Nucleus accumbens (tissue), 56 donors: ENCODE results near the gene MSMO1.
A peak's percentile ranks its signal among the peaks of the same experiment; 100 is the strongest.

Experiments
- DNase-seq, 56 donors: peaks; one replicate each; lab custom pipeline; 2025; lab: John Stamatoyannopoulos, UW

The MSMO1 gene

GRCh38 chr4:165359506-165359905, 32.0 kb downstream of the MSMO1 start:
- no peak for DNase-seq

DNA sequence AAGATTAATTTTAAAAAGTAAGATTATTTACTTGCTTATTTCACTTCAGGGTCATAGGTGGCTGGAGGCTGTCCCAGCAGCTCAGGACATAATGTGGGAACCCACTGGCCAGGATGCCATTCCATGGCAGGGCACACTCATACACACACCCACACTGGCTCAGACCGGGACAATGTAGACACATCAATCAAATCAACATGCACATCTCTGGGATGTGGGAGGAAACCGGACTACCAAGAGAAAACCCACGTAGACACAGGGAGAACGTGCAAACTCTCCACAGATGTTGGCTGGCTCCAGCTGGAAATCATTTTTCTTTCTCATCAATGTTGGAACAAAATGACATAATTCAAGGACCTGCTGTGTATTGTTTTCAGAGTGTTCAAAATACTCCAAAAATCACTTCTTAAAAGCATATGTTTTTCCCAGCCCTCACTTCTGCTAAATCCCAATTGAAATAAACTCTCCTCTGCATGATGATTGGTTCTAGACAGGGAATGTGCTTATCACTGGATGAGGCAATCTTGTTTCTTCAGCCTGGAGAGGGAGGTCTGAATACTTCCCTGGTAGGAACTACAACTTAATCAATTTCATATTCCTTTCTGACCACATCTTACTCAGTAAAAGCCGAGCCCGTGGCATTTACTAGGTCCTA, 32.7 kb downstream of the MSMO1 start:
- DNase-seq = no peak

DNA sequence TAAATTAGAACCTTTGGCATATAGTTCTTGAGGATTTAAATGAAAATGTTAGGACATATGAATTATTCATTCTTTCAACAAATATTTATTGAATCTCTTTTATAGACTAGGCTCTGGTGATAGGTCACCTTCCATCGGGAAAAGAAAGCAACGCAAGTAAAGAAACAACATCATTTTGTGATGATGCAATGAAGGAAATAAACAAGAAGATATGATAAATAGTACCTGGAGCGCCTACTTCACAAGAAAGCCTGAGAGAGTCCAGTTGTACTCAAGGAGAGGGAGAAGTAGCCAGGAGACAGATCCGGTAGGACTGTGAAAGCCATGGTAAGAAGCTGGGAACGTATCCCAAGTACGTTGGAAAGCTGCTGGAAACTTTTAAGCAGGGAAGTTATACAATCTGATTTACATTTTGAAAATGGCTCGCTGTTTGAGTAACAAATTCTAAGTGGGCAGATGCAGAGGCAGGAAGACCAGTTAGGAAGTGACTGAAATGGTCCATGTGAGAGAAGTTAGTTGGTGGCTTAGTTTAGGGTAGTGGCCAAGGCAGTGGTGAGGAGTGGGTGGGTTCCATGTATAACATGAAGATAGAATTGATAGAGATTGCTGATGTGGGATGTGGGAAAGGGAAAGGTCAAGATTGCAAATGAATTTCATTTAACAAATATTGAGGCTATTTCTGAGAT, 33.7 kb downstream of the MSMO1 start:
- peak in 1 of 56 donors; percentile 2 for DNase-seq

DNA sequence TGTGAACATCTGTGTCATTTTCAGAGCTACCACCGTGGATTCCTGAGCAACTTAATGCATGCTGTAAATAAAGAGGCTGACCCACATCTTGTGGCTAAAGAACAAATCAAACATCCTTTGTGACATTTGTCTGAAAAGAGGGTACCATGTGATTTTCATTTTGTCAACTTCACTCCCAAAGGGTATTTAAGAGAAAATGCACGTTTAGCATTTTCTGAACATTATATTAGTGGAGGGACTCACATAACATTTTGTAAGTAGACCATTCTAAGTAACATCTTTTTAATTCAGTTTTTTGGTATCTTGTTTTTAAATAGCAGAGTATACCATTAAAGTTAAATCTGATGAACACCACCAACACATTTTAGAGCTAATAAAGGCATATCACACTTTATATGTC, 34.3 kb downstream of the MSMO1 start:
- DNase-seq = no peak

DNA sequence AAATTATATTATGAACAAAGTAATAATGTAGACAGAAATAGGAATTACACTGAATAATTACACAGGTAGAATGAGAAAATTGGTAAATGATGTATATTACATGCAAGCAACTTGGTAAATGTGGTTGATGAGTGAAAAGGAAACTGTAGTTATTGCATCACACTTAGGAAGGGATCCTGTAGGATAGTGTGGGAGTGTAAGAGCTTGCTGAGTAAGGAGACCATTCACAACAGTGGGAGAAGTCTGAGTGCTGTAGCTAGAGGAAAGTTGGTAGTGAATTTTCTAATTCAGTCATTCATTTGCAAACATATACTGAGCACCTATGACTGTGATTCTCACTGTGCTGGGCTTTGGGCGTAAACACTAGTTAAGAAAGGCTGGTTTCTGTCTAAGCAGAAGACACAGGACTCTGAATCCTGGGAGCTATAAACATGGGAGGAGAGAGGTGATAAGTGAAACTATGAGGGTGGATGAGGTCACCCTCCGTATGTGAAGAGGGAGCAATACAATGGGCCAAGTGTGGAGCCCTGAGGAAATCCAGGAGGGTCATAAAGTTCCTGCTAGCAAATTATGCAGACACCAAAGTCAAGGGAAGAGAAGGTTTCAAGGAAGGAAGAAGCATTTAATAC, 37.1 kb downstream of the MSMO1 start:
- DNase-seq = no peak

GRCh38 chr4:165367040-165367439, 39.6 kb downstream of the MSMO1 start:
- DNase-seq = no peak

DNA sequence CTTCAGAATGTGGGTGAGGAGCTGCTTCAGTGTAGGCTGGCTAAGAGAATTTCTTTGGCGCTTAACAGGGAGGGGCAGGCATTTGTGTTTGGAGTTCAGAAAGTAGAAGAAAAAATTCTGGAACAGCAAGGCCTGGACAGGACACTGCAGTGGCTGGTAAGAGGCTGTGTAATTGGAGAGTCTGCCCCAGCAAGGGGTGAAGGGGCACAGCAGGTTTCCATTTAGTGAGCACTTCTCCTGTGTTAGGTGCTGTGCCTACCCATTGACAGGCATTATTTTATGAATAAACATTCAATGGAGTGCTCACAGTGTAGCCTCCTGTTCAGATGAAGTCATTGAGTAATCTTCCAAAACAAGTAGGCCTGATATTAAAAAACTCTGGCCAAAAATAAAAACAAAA, 40.6 kb downstream of the MSMO1 start:
- no peak for DNase-seq

DNA sequence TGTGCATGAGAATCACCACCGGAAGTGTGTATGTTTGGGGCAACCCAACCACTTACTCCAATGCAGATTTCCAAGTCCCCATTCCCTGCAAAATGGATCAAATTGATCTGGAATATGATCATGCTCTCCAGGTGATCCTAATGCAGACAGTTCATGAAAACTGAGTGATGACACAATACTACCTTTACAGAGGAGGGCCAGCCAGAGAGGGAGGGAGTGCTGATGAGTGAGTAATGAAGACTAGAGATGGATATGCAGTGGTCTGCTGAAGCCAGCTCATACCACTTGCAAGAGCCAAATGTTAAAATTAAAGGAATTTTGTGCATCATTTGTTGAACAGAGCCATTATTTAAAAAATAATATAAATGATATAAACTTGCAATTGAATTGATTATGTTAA, 41.1 kb downstream of the MSMO1 start:
- no peak for DNase-seq

DNA sequence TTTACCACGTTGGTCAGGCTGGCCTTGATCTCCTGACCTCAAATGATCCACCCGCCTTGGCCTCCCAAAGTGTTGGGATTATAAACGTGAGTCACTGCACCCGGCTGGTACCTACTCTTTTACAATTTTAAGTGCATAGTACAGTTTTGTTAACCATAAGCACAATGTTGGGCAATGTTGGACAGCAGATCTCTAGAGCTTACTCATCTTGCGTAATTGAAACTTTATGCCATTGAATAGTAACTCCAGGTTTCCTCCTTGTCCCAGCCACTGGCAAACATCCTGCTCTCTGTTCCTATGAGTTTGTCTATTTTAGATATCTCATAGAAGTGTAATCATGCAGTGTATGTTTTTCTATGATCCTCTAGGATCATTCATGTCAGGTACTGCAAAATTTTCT, 42.1 kb downstream of the MSMO1 start:
- no peak for DNase-seq

DNA sequence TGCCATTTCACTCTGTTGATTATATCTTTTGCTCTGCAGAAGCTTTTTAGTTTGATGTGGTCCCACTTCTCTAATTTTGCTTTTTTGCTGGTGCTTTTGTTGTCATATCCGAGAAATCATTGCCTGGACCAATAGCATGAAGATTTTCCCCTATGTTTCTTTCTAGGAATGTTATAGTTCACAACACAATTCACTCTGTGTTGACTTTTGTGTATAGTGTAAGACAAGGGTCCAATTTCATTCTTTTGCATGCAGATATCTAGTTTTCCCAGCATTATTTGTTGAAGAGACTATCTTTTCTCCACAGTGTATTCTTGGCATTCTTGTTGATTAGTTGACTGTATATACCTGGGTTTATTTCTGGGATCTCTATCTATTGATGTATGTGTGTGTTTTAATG, 43.1 kb downstream of the MSMO1 start:
- no peak for DNase-seq

GRCh38 chr4:165375465-165375864, 48.0 kb downstream of the MSMO1 start:
- DNase-seq = no peak

DNA sequence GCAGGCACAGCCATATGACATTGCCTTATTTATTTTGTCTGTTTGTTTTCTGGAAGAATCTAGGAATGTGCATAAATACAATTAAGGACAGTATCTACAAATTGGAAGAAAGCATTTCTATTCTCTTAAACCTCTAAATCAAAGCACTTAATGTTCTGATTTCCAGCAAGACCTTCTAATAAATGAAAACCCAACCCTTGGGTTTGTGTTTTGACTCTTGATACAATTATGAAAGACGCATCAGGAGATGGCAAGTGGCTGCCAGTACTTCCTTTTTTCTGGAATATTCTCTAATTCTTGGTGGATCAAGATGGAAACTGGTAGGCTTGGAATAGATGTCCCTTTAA, 50.9 kb downstream of the MSMO1 start:
- no peak for DNase-seq

GRCh38 chr4:165378745-165379677, 51.5 kb downstream of the MSMO1 start, which contains the start of gene CPE:
CPE (plus strand) TSS chr4:165379008; CDS start chr4:165379222, 214 bp downstream.
- peak in 55 of 56 donors; percentile 3 to 88 (median 74) for DNase-seq

- DNase-seq = peak in 28 of 56 donors; percentile 2 to 74 (median 40)
Observed at GRCh38 chr4:165379678-165380064, 52.2 kb downstream of the MSMO1 start.

- DNase-seq = no peak
Observed at GRCh38 chr4:165380805-165381204, 53.3 kb downstream of the MSMO1 start.

DNA sequence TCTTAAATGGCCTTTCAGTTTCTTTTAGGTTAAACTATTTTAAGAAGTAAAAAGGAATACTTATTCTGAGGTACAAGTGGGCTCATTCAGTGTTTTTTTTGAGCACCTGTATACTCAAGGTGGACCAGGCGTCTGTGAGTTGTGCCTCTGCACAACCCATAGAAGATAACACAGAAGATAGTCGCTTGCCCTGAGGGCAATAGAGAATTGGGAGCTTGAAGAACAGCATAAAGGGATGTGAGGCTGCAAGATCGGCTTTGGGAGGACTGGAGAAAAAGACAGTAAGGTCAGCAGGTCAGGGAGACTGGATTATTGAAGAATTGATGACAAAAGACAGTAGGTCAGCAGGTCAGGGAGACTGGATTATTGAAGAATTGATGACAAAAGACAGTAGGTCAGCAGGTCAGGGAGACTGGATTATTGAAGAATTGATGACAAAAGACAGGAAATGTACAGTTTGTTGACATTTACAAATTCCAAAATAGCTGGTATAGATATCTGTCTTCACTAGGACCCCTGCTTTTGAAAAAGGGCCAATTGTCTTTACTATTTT, 54.4 kb downstream of the MSMO1 start:
- DNase-seq = no peak

DNA sequence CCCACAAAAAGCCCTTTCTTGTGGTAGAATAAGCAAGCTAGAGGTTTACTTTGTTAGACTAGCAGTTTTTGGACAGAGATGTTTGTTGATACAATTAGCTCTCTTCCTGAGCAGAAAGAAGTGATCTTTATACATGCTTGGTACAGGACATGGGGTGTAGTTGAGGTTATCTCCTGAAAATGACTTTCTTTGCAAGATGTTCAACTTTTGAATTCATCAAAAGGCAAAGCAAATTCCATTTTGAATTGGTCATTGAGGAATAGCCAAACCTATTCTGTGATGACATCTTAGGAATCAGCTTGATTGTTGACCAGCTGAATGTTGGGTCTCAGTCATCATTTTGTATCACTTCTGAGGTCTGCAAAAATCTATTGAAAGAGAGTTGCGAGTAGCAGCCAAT, 55.2 kb downstream of the MSMO1 start:
- DNase-seq = no peak

DNA sequence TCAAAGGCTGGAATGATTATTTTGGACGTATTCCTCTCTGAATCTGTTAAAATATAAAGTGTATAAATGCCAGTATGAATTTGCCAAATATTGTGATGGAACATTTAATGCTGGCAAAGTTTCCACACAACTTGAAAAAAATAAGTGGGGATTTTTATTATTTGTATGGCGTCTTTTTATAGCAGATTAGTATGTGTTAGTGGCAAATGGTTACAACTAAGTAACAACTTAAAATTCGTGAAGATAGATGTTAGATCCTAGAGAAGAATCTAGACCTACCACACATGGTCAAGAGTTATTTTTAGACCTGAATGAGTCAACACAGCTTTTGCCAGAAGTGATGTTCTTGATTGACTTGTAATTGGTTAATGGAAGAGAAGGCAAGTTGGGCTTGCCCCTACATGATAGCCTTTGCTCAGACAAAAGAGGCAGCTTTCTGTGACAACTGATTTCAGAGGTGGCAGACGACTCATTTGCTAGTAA, 56.2 kb downstream of the MSMO1 start:
- DNase-seq = no peak

DNA sequence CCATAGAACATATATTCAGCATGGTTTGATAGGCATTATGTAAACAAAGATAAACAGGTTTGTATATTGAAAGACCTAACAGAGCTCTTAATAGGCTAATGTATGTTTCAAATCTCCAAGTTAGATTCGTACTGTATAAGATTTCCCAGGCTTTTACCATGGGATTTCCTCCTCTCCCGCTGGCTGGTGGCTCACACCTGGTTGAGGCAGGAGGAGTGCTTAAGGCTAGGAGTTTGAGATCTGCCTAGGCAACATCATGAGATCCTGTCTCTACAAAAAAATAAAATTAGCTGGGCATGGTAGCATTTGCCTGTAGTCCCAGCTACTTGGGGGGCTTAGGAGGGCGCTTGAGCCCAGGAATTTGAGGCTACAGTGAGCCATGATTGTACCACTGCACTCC, 56.7 kb downstream of the MSMO1 start:
- DNase-seq = no peak

DNA sequence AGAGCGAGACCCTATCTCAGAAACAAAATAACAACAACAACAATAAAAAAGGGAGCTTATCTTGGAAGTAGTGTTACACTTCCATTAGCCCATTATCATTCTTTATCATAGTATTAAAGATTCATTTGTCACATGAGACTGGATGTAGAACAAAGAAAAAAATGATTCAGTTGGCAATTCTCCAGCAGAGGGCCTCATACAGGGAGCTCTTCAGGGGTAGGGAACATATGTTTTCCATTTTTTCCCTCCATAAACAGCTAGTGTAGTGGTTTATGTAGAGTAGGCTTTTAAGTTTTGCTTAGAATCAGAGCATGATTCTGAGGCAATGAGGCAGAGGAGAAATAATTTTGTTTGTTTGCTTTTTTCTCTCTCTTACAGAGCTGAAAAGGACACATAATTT, 57.1 kb downstream of the MSMO1 start:
- DNase-seq = no peak
